NT2/D1 (cell line): ENCODE results near the gene PRKN.

ENCODE experiments used
- DNase-seq: peaks from one replicate; pipeline ENCODE4 v3.0.0-alpha.2; 2011; ENCODE audit warnings: low read depth, low spot score
- H3K27me3 ChIP-seq: 2 replicates; pipeline ENCODE4 v1.6.0; 2011; ENCODE audit warnings: mild to moderate bottlenecking; ENCODE audit not compliant: insufficient read length, insufficient read depth
- H3K36me3 ChIP-seq: 2 replicates; pipeline ENCODE4 v1.6.1; 2011; ENCODE audit warnings: mild to moderate bottlenecking, low read length, mixed read lengths; ENCODE audit not compliant: insufficient read depth, insufficient read length
- H3K4me1 ChIP-seq: 2 replicates; pipeline ENCODE4 v1.5.1; 2011; ENCODE audit not compliant: insufficient read depth, insufficient read length
- H3K4me3 ChIP-seq: 2 replicates; pipeline ENCODE4 v1.5.1; 2011; ENCODE audit warnings: low read depth; ENCODE audit not compliant: insufficient read length
- H3K9ac ChIP-seq: 2 replicates; pipeline ENCODE4 v1.6.0; 2011; ENCODE audit warnings: low read depth; ENCODE audit not compliant: insufficient read length
- H3K9me3 ChIP-seq: 2 replicates; pipeline ENCODE4 v1.5.1; 2011; ENCODE audit warnings: mild to moderate bottlenecking, low read length; ENCODE audit not compliant: insufficient read depth
- SUZ12 ChIP-seq: IDR thresholded peaks from 2 replicates; pipeline ENCODE4 v1.6.1; 2011; ENCODE audit not compliant: insufficient read length, insufficient read depth; ENCODE audit errors: extremely low read depth
- YY1 ChIP-seq: IDR thresholded peaks from 2 replicates; pipeline ENCODE4 v1.6.1; 2011; ENCODE audit not compliant: insufficient read length, insufficient read depth
- ZNF274 ChIP-seq: IDR thresholded peaks from 2 replicates; pipeline ENCODE4 v1.6.1; 2011; ENCODE audit warnings: mild to moderate bottlenecking, low read depth, low read length

PRKN gene

GRCh38 chr6:162727322-162728182, at the start of gene PRKN, which contains the start of gene PACRG:
TSS of gene PRKN (minus strand) at chr6:162727766.
TSS of gene PACRG (plus strand) at chr6:162727974.
- H3K4me1 ChIP-seq: no peaks in the 10 kb centered on the region
- no peaks in the 10 kb centered on the region for H3K36me3 ChIP-seq
- DNase-seq: peak; percentile 95
- H3K27me3 ChIP-seq: peaks cover 11% of the 10 kb centered on the region
- H3K4me3 ChIP-seq: peak within 1 kb of the TSS; percentile 67
- TF ChIP-seq YY1: no peak
- no peak for TF ChIP-seq SUZ12
- TF ChIP-seq ZNF274: no peak
- peak within 1 kb of the TSS; percentile 79 for H3K9ac ChIP-seq
- no peaks in the 10 kb centered on the region for H3K9me3 ChIP-seq

- no peaks in the 10 kb centered on the region for H3K4me1 ChIP-seq
- TF ChIP-seq SUZ12 (no peak), ZNF274 (no peak), YY1 (no peak)
- H3K9me3 ChIP-seq: no peaks in the 10 kb centered on the region
- no peak overlapping the region for H3K9ac ChIP-seq
- no peaks in the 10 kb centered on the region for H3K36me3 ChIP-seq
- H3K27me3 ChIP-seq: no peaks in the 10 kb centered on the region
- no peak for DNase-seq
- H3K4me3 ChIP-seq: no peak overlapping the region
Measured at GRCh38 chr6:162777091-162777490, 49.5 kb upstream of the PRKN start.

GRCh38 chr6:162773996-162774395, 46.4 kb upstream of the PRKN start:
- H3K9me3 ChIP-seq: no peaks in the 10 kb centered on the region
- no peak for TF ChIP-seq SUZ12
- no peak for TF ChIP-seq YY1
- TF ChIP-seq ZNF274: no peak
- no peak for DNase-seq
- H3K4me3 ChIP-seq: no peak overlapping the region
- no peaks in the 10 kb centered on the region for H3K27me3 ChIP-seq
- no peaks in the 10 kb centered on the region for H3K36me3 ChIP-seq
- H3K9ac ChIP-seq: no peak overlapping the region
- no peaks in the 10 kb centered on the region for H3K4me1 ChIP-seq

GRCh38 chr6:162772466-162772865, 44.9 kb upstream of the PRKN start:
- no peaks in the 10 kb centered on the region for H3K4me1 ChIP-seq
- no peak for DNase-seq
- H3K9me3 ChIP-seq: no peaks in the 10 kb centered on the region
- no peak for TF ChIP-seq YY1
- TF ChIP-seq SUZ12: no peak
- TF ChIP-seq ZNF274: no peak
- H3K36me3 ChIP-seq: no peaks in the 10 kb centered on the region
- no peak overlapping the region for H3K9ac ChIP-seq
- no peaks in the 10 kb centered on the region for H3K27me3 ChIP-seq
- no peak overlapping the region for H3K4me3 ChIP-seq

- no peaks in the 10 kb centered on the region for H3K36me3 ChIP-seq
- TF ChIP-seq ZNF274: no peak
- no peak for TF ChIP-seq YY1
- no peak for TF ChIP-seq SUZ12
- no peak overlapping the region for H3K9ac ChIP-seq
- H3K27me3 ChIP-seq: no peaks in the 10 kb centered on the region
- no peak overlapping the region for H3K4me3 ChIP-seq
- no peak for DNase-seq
- H3K9me3 ChIP-seq: no peaks in the 10 kb centered on the region
- H3K4me1 ChIP-seq: no peaks in the 10 kb centered on the region
Measured at GRCh38 chr6:162770955-162771354, 43.4 kb upstream of the PRKN start.

GRCh38 chr6:162770136-162770535, 42.6 kb upstream of the PRKN start:
- no peaks in the 10 kb centered on the region for H3K27me3 ChIP-seq
- TF ChIP-seq YY1 (no peak), SUZ12 (no peak), ZNF274 (no peak)
- no peaks in the 10 kb centered on the region for H3K9me3 ChIP-seq

GRCh38 chr6:162753775-162754174, 26.2 kb upstream of the PRKN start:
- Histone ChIP-seq H3K9me3 (no peaks in the 10 kb centered on the region), H3K4me1 (no peaks in the 10 kb centered on the region), H3K4me3 (no peak overlapping the region), H3K36me3 (no peaks in the 10 kb centered on the region), H3K27me3 (no peaks in the 10 kb centered on the region), H3K9ac (no peak overlapping the region)
- TF ChIP-seq SUZ12 (no peak), YY1 (no peak), ZNF274 (no peak)
- DNase-seq: no peak

More at GRCh38 chr6:162770136-162770535, 42.6 kb upstream of the PRKN start:
- Histone ChIP-seq H3K4me1 (no peaks in the 10 kb centered on the region), H3K36me3 (no peaks in the 10 kb centered on the region), H3K4me3 (no peak overlapping the region), H3K9ac (no peak overlapping the region)
- no peak for DNase-seq
